Pulmonary artery endothelial cell (primary cell): ENCODE measurements around the gene SLC25A42. TPM values are rescaled to one million over a fixed set of nuclear protein-coding genes. Genes with fewer than 3 reads are reported as not detected.
"Not testable (repeated sequence)": the region's sequence is repeated elsewhere in the genome, so short reads cannot be mapped to it uniquely, and the experiment has no call there.

Source experiments
- DNase-seq: peaks from one replicate; pipeline ENCODE4 v3.0.0-alpha.2; 2011; ENCODE audit warnings: low read depth, low spot score
- total RNA-seq: library from RNA; depleted of rRNA; stranded (reverse); fragments of >200 nt; gene quantifications from 2 replicates; pipeline ENCODE4 v1.2.3, GENCODE V29; 2014

Gene SLC25A42
- total RNA-seq, 1 donor from 2014 or later = 3.7 TPM

DNA sequence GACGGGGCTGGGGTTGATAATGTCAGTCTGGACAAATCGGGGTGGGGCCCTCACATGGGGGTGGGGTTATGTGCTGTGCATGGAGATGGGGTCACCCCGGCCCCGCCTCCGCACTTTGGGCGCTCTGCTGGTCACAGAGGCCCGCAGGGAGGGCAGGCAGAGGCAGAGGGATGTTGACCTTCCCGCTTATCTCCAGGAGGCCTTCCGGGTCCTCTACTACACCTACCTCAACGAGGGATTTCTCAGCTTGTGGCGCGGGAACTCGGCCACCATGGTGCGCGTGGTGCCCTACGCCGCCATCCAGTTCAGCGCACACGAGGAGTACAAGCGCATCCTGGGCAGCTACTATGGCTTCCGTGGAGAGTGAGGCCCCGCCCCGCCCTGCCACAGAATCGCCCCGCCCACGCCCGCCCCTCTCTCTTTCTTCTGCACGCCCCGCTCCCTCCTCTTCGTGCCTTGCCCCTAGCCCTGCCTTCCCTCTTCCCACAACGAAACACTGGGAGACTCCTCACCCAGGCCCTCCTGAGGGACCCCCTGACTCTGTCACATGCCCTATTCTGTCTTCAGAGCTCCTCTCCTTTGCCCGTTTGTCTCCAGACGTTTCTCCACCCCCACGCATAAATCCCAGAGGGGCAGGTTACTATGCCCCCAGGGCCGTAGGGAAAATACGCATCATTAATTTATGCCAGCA, 41.7 kb downstream of the SLC25A42 start:
- no peak for DNase-seq

DNA sequence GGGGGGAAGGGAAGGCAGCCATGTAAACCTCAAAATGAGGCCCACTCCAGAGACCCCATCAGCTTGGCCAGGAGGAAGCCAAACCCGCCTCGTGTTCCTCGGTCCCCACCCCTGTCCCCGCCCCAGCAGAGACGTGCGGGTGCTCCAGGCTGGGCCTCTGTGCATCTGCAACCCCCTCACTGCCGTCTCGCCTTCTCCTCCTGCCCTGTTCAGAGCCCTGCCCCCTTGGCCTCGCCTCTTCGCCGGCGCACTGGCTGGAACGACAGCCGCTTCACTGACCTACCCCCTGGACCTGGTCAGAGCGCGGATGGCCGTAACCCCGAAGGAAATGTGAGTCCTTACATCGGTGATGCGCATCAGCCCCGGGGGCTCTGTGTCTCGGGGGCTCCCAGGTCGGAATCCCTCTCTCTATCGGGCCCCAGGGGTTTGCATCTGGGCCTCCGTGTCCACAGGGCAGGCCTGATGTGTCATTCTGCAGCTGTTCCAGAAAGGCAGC, 42.3 kb downstream of the SLC25A42 start:
- DNase-seq = no peak

DNA sequence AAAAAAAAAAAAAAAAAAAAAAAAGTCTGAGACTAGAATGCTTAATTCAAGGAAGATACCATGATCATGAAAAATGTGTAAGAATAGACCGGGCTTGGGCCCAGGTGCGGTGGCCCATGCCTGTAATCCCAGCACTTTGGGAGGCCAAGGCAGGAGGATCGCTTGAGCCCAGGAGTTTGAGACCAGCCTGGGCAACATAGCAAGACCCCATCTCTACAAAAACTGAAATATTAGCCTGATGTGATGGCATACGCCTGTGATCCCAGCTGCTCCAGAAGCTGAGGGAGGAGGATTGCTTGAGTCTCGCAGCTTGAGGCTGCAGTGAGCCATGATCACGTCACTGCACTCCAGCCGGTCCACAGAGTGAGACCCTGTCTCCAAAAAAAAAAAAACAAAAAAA, 43.1 kb downstream of the SLC25A42 start:
- not testable (repeated sequence) for DNase-seq

DNA sequence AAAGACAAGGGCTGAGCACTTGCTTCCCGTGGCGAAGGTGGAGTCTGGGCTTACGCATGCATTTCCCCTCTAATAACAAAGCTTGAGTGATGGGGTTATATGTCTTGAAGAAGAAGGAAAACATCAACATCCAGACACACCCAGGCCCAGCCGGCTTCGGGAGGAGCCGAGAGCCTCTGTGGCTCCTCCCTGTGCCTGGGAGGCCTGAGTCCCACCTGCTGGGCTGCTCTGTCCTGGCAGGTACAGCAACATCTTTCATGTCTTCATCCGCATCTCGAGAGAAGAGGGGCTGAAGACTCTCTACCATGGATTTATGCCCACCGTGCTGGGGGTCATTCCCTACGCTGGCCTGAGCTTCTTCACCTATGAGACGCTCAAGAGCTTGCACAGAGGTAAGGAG, 43.9 kb downstream of the SLC25A42 start:
- DNase-seq = no peak

DNA sequence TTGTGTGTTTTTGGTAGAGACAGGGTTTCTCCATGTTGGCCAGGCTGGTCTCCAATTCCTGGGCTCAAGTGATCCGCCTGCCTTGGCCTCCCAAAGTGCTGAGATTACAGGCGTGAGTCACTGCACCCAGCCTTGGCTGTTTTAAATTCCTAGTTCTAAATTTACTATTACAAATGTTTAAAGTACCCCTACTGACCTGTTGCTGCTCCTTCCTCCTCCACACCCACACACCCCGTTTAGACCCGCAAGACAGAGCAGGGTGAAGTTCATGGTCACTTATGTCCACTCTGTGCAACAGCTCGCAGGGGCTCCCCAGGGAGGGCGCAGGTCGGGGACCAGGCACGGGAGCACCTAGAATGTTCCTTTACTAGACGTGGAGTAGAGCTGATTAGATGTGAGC, 45.8 kb downstream of the SLC25A42 start:
- DNase-seq = no peak

DNA sequence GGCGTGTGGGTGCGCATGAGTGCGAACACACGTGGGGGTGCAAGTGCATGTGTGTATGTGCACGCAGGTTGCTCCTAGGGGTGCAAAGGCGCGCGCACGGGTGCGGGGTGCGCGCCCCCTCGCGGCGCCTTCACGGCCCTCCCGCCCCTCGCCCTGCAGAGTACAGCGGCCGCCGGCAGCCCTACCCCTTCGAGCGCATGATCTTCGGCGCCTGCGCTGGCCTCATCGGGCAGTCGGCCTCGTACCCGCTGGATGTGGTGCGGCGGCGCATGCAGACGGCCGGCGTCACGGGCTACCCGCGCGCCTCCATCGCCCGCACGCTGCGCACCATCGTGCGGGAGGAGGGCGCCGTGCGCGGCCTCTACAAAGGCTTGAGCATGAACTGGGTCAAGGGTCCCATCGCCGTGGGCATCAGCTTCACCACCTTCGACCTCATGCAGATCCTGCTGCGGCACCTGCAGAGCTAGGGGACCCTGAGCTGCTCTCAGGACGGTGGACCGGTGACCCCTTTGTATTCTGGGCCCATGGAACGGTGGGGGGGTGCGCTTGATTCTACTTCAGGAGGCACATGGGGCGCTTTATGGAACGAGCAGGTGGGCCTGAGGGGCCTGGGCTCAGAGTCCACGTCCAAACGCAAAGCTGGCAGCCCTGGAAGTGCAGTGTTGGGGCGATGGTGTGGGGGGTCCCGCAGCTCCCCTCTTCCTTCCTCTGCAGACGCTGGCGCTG, 46.8 kb downstream of the SLC25A42 start:
- no peak for DNase-seq

DNA sequence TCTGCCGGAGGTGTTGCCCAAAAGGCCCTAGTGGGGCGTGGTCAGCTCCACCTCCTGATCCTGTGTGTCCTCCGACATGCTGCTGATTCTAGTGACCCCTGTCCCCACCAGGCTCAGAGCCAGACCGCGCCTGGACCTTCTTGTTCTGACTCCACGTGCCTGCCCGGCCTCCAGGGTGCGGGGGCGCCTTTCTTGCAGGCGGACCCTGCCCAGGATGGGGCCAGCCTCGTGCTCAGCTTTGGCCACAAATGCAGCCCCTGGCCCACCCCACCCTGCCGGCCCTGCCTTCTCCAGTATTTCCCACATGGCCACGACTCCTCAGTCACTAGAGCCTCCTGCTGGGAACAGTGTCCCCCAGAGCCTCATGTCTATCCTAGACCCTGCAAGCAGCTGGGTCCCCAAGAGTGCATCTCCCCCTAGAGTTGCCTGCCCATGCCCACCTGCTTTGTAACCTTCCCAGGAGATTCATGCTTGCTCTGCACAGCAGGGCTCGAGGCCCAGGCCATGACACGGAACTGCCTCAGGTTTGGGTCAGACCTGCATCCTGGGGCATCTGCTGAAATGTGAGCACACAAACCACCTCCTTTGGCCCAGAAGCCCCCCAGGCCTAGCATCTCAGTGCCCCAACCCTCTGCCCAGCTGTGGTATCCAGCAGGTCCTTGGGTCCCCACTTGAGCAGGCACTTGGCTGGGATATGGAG, 47.5 kb downstream of the SLC25A42 start:
- DNase-seq = no peak

DNA sequence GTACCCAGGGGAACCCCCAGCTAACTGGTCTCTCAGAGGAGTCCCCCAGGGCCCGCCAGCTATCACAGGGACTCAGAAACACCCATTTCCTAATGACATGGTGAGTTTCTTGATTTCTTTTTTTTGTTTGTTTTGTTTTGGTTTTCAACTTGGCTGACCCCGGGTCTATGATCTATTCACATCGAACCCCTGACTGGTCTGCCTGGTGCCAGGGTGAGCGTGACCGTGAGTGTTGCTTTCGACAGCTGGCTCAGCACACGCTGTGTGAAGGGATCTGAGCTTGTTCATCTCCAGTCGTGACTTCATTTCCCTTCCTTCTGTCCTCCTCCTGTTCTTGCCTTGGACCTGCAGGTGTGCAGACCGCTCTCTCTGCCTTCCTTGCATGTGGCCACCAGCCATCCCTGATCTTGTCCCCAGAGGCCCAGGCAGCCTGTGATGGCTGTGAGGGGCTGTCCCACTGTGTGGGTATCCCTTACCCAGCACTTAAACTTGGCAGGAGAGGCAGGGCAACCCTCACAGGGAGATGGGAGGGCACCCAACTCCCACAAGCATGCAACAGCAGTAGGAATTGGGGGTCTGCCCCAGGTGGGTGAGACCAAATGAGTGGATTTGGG, 48.3 kb downstream of the SLC25A42 start:
- no peak for DNase-seq

DNA sequence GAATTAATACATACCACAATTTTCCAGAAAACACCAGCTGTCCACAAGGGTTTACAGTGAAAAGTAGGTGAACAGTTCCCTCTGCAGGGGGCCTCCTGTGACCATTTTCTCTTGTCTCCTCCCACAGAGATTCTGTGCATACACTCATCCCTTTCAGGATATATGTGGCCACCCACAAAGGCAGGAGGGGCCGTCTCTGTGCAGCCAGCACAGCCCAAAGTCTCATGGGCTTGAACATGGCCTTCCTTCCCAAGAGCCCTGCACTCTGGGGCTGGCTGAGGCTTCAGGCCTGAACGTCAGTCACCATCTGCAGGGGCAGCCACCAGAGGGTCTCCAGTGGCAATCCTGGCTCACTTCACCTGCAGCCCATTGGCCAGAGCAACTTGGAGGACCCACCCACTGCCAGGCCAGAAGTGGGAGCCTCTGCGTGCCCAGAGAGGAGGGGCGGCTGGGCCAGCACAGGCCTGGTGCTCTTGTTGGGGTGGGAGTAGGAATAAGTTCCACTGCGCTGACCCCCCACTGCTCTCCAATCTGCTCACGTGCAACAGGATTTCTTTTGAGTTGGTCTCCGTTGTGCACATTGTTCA, 49.3 kb downstream of the SLC25A42 start:
- no peak for DNase-seq

DNA sequence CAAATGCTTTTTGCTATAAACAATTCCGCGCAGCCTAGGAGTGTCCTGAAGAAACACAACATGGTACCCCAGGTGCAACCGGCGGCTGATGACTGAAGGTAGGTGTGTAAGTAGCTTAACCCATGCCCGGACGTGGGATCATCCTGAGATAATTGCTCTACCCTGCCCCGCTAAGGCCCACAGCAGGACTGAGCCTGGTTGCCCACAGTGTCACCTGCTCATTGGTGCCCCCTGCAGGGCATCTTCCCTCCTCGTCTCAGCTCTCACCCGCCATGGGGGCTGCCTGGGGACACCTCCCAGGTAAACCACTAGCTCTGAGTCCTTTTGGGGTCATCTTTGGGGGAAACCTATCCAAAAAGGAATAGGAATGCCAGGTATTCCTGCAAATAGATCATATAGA, 52.2 kb downstream of the SLC25A42 start:
- no peak for DNase-seq

DNA sequence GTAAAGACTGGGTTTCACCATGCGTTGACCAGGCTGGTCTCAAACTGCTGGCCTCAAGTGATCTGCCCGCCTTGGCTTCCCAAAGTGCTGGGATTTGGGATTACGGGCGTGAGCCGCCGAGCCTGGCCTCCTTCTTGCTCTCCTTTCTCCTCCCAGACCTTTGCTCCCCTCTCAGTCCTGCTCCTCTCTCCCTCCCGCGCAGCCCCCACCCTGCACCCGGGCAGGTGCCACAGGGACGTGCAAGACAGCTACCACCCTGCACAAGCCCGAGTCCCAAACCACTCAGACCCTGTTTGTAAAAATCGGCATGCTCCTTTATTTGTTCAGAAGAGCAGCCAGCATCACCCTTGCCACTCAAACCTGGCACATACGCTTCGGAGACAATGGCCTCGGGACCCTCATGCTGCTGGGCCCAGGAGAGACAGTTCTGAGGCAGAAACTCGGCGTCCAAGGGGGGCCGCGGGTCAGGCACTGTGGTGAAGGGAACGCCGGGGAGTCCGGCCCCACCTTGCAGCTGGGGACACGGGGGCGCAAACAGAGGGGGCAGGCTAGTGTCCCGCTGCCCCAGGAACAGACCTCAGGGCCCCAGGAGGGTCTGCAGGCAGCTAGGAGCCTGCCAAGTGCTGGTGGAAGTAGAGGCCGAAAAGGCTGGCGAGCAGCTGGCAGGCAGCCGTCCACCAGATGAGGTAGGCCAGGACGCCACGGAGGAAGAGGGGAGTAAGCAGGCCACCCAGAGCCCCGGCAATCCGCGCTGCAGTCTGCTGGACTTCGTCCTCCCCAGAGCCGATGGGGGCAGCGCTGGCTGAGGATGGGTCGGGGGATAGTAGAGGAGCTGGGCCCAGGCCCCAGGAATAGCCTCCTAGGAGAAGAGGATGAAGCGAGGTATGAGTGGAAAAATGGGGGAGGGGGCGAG, 55.8 kb downstream of the SLC25A42 start:
- no peak for DNase-seq

DNA sequence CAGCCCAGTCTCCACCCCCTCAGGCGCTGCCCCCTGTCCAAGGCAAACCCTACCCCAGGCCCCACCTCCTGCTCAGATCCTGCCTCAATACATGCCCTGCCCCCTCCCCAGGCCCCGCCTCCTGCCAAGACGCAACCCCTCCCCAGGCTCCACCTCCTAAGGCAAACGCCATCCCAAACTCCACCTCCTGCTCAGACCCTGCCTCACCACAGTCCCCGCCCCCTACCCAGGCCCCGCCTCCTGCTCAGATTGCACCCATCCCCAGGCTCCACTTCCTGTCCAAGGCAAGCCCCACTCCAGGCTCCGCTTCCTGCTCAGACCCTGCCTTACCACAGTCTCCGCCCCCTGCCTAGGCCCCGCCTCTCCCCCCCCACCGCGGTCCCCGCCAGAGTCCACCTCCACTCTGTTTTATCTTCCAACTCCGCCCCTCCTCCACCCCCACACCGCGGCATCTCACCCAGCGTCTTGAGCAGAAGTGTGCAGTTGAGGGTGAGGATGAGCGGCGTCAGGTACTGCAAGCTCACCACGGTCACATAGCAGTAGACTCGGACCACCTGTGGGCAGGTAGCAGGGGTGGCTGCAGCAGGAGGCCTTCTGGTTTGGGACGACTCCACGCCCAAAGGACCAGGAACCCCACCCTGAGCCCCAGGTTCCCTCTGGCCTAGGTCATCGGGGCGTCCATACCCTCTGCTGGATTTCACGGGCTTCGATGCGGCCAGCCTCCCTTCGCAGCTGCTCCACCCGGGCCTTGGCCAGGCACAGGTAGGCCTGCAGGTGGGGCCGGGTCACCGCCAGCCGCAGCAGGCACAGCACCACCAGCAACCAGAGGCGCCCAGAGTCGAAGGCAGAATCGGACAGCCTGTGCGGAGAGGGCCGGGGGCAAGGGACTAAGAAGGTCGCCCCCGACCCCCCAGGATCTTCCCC, 56.8 kb downstream of the SLC25A42 start:
- no peak for DNase-seq

DNA sequence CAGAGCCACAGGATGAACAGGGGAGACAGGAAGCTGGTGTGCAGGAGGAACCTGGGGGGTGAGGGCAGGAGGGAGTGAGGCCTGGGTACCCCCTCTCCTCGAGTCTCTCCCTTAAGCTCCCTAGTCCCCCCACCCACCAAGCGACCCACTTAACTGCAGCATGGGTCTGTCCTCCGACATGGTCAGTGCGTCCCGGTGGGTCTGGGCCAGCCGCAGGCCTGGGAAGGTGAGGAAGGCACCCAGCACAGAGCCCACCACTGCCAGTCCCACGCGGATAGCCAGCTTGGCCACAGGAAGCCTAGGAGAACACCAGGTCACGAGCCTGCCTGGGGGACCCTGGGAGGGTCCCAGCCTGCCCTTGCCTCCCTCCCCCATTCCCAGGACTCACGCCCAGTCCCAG, 57.6 kb downstream of the SLC25A42 start:
- no peak for DNase-seq

DNA sequence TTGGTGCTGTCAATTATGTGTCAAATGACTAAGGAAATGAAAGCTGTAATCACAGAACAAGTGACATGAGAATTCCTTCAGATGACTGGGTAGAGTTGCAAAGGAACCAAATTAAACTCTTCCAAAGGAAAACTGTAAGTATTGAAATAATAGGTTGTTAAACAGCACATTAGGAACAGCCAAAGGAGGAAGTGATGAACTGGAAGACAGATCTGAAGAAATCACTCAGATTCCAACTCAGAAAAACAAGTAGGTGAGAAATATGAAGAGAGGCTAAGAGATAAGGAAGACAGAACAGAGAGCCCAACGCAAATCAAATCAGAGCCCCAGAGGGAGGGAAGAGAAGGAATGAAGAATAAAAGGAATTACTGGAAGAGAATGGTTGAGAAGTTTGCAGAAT, 59.1 kb downstream of the SLC25A42 start:
- DNase-seq = no peak

DNA sequence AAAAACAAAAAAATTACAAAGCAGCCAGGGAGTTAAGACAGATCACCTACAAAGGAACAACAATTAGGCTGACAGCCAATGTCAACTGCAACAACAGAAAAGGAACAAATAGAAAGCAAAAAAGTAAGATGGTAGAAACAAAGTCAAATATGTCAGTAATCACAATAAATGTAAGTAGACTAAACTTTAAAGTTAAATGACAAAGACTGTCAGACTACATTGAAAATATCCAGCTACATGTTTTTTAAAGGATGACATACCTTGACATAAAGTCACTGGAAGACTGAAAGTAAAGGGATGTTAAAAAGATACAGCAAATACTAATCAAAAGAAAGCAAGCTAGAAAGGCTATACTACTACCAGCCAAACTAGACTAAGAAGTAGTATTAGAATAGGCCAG, 59.6 kb downstream of the SLC25A42 start:
- DNase-seq = no peak

DNA sequence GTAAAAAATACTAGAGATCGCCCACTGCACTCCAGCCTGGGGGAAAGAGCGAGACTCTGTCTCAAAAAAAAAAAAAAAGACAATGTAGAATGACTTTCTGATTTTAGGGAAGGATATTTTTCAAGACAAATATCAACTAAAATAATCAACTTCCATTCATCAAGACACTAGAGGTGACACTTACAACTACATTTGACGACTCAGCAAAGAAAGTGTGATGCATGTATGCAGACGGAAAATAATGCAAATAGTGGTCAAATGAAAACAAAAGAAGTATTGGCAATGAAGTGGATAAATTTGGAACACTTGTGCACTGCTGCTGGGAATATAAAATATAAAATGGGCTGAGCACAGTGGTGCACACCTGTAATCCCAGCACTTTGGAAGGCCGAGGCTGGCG, 62.3 kb downstream of the SLC25A42 start:
- no peak for DNase-seq

DNA sequence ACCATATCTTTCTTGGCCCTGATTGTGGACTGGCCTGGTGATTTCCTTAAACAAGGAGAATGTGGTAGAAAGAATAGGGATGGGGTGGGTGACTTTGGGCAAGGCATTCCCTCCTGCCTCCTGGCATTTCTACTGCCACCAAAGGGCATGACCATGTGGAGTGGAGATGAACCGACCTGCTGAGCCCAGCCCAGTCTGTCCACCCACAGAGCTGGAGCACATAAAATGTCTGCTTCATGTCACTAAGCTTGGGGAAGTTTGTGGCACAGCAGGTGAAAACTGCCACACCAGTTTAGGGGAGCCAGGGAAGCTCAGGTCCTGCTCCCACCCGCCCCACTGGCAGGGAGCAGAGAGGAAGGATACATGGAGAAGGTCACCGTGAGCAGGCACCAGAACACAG, 68.2 kb downstream of the SLC25A42 start:
- DNase-seq = no peak

DNA sequence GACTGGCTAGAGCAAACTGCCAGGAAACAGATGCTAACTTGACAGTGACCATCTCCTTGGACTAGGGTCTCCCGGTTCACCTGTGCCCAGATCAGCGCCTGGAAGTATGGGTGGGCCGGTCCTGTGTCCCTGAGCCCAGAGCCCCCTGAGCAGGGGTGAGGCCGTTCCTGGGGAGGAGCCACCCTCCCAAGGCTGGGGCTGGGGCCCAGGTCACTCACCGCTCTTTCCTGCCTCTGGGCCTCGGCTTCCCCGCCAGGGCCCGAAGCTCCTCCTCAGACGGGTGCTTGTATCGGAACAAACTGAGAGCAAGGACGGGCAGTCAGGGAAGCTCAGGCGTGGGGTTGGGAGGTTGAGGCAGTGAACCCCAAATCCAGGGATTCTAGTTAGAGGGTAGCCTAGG, 69.1 kb downstream of the SLC25A42 start:
- no peak for DNase-seq

DNA sequence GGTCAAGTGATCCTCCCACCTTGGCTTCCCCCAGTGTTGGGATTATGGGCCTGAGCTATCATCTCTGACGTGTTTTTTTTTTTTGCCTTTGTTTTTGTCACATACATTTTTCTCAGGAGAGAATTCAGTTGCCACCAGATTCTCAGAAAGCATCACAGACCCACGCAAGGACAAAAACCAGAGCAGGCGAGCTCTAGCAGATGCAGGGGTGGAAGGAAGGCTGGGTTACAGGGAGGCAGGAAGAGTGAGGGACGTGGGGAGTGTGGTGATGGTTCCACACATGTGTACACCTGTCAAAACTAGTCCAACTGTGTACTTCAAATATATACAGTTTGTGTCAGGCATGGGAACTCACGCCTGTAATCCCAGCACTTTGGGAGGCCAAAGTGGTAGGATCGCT, 70.2 kb downstream of the SLC25A42 start:
- DNase-seq = no peak
